ENCODE measurements around the gene SPATA6L. TPM values are rescaled to one million over a fixed set of nuclear protein-coding genes. Genes with fewer than 3 reads are reported as not detected.

Gene SPATA6L
- total RNA-seq, 1 experiment from 2014 or later: 0.57 TPM

DNA sequence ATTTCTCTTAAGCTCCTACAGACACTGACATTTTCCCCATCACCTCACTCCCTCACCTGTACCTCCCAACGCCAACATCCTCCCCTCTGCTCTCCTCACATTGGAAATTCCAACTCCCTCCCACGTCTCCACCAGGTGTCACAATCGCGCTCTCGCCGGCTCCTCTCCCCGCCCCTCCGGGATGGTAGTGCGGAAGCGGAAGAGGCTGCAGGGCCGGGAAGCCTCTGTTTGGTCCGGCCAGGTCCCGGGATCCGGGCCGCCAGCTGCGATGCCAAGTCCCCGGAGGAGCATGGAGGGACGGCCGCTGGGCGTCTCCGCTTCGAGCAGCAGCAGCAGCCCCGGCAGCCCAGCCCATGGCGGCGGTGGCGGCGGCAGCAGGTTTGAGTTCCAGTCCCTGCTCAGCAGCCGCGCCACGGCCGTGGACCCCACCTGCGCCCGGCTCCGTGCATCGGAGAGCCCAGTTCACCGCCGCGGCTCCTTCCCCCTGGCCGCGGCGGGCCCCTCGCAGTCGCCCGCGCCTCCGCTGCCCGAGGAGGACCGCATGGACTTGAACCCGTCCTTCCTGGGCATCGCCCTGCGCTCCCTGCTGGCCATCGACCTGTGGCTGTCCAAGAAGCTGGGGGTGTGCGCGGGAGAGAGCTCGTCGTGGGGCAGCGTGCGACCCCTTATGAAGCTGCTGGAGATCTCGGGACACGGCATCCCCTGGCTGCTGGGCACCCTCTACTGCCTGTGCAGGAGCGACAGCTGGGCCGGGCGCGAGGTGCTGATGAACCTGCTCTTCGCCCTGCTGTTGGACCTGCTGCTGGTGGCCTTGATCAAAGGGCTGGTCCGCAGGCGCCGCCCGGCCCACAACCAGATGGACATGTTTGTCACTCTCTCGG, 3.9 kb downstream of the SPATA6L start, which contains the start of gene PLPP6 (continued):
- TF ChIP-seq, protein P1, sequence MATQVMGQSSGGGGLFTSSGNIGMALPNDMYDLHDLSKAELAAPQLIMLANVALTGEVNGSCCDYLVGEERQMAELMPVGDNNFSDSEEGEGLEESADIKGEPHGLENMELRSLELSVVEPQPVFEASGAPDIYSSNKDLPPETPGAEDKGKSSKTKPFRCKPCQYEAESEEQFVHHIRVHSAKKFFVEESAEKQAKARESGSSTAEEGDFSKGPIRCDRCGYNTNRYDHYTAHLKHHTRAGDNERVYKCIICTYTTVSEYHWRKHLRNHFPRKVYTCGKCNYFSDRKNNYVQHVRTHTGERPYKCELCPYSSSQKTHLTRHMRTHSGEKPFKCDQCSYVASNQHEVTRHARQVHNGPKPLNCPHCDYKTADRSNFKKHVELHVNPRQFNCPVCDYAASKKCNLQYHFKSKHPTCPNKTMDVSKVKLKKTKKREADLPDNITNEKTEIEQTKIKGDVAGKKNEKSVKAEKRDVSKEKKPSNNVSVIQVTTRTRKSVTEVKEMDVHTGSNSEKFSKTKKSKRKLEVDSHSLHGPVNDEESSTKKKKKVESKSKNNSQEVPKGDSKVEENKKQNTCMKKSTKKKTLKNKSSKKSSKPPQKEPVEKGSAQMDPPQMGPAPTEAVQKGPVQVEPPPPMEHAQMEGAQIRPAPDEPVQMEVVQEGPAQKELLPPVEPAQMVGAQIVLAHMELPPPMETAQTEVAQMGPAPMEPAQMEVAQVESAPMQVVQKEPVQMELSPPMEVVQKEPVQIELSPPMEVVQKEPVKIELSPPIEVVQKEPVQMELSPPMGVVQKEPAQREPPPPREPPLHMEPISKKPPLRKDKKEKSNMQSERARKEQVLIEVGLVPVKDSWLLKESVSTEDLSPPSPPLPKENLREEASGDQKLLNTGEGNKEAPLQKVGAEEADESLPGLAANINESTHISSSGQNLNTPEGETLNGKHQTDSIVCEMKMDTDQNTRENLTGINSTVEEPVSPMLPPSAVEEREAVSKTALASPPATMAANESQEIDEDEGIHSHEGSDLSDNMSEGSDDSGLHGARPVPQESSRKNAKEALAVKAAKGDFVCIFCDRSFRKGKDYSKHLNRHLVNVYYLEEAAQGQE (IDR thresholded peaks at IDR 0.05; ENCODE audit: low read depth): no peak

GRCh38 chr9:4661611-4662010, 4.7 kb downstream of the SPATA6L start:
- peak overlapping the region; percentile 75 to 77 for H3K4me3 ChIP-seq (replicated peaks in 1 of 2; ENCODE audit: low read depth in 1 of 2, low read length in 2 of 2)
- CTCF ChIA-PET: interaction anchor here (1.3 to 1.7 kb wide), 2 partner anchors 21 to 939 kb away, joined by 3 read pairs; no protein-coding TSS in a partner anchor
- no TSS peak for BruUV-seq (replicated peaks)
- H3K4me1 ChIP-seq (ENCODE audit: control insufficient read depth in 1 of 2, insufficient read depth in 2 of 2, low read length in 2 of 2): peaks cover 14 to 28% of the 10 kb centered on the region in 2 experiments
- H2AFZ ChIP-seq (ENCODE audit: low read depth, low read length, poor library complexity, severe bottlenecking): peak overlapping the region; percentile 85
- DNase-seq (ENCODE audit: low read depth, low spot score) (no peak), ATAC-seq (peak; percentile 25)
- H3K9me2 ChIP-seq (ENCODE audit: insufficient read depth): no peaks in the 10 kb centered on the region
- no peaks in the 10 kb centered on the region; the same call in 1 of the 2 replicates for H3K79me2 ChIP-seq (ENCODE audit: insufficient read depth, low read length)
- no peaks in the 10 kb centered on the region for H3K9me3 ChIP-seq (ENCODE audit: control insufficient read depth in 1 of 2, insufficient read depth in 1 of 2, low read depth in 1 of 2, low read length in 2 of 2)
- no peaks in the 10 kb centered on the region for H4K20me1 ChIP-seq (ENCODE audit: insufficient read depth)
- no peaks in the 10 kb centered on the region for H3K36me3 ChIP-seq (ENCODE audit: control insufficient read depth in 1 of 2, insufficient read depth in 2 of 2, low read length in 2 of 2)
- no peaks in the 10 kb centered on the region for H3K27me3 ChIP-seq (ENCODE audit: insufficient read depth, low read length)
- RAD21 ChIA-PET (ENCODE audit: low non-redundant PET in 1 of 2, low total read pairs in 2 of 2, uncharacterized antibody in 2 of 2, unreplicated experiment in 2 of 2): no interaction called here
- TF ChIP-seq CEBPB (IDR thresholded peaks at IDR 0.05; ENCODE audit: low read depth) (no peak), RAD21 (IDR thresholded peaks at IDR 0.05; ENCODE audit: low read depth) (no peak), POLR2AphosphoS5 (IDR thresholded peaks at IDR 0.05; ENCODE audit: low read depth, low read length) (no peak), ELF1 (IDR thresholded peaks at IDR 0.05; ENCODE audit: borderline replicate concordance, low read depth) (no peak), TCF7L2 (IDR thresholded peaks at IDR 0.05; ENCODE audit: borderline replicate concordance, extremely low read depth, insufficient read depth, insufficient read length) (no peak)
- TF ChIP-seq, protein P2, sequence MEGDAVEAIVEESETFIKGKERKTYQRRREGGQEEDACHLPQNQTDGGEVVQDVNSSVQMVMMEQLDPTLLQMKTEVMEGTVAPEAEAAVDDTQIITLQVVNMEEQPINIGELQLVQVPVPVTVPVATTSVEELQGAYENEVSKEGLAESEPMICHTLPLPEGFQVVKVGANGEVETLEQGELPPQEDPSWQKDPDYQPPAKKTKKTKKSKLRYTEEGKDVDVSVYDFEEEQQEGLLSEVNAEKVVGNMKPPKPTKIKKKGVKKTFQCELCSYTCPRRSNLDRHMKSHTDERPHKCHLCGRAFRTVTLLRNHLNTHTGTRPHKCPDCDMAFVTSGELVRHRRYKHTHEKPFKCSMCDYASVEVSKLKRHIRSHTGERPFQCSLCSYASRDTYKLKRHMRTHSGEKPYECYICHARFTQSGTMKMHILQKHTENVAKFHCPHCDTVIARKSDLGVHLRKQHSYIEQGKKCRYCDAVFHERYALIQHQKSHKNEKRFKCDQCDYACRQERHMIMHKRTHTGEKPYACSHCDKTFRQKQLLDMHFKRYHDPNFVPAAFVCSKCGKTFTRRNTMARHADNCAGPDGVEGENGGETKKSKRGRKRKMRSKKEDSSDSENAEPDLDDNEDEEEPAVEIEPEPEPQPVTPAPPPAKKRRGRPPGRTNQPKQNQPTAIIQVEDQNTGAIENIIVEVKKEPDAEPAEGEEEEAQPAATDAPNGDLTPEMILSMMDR (IDR thresholded peaks at IDR 0.05 in 2 of 3, conservative IDR thresholded peaks at IDR 0.05 in 1 of 3; ENCODE audit: borderline replicate concordance in 1 of 3, insufficient read depth in 1 of 3, low read depth in 2 of 3, low read length in 2 of 3): no peak
- TF ChIP-seq, protein P3, sequence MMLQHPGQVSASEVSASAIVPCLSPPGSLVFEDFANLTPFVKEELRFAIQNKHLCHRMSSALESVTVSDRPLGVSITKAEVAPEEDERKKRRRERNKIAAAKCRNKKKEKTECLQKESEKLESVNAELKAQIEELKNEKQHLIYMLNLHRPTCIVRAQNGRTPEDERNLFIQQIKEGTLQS (IDR thresholded peaks at IDR 0.05): no peak
- no peak overlapping the region for H3K27ac ChIP-seq (ENCODE audit: low read depth, low read length)
- H3K9ac ChIP-seq (ENCODE audit: low read length): peak overlapping the region; percentile 82
- peak overlapping the region; percentile 92 for H3K4me2 ChIP-seq (ENCODE audit: low read length)
- intact Hi-C loops (cut with micrococcal nuclease): loop anchor here (10.0 kb wide), 2 partner anchors 323 to 933 kb away; partner anchors contain the start of gene JAK2
- POLR2A ChIA-PET: no interaction called here

Data from HCT116 (cell line).